Measurements from ENCODE around the gene PDE1A. TPM values are rescaled to one million over a fixed set of nuclear protein-coding genes. Genes with fewer than 3 reads are reported as not detected.

The PDE1A gene
- total and polyA plus RNA-seq, 8 donors, result 0.58 to 33.6 (median 12.9) TPM; not detected in 1

DNA sequence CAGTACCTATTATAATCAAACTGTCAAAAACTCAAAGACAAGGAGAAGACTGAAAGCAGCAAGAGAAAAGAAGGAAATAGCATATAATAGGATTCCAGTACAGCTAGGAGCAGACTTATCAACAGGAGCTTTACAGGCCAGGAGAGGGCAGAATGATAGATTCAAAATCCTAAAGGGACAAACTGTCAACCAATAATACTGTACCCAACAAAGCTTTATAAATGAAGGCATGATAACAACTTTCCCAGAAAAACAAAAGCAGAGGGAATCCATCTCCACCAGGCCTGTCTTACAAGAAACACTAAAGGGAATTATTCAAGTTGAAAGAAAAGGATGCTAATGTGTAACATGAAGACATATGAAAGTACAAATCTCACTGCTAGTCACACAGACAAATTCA, 42.0 kb downstream of the PDE1A start:
- TF ChIP-seq POLR2AphosphoS5 (IDR thresholded peaks at IDR 0.05) (no peak), EP300 (IDR thresholded peaks at IDR 0.05) (no peak)

DNA sequence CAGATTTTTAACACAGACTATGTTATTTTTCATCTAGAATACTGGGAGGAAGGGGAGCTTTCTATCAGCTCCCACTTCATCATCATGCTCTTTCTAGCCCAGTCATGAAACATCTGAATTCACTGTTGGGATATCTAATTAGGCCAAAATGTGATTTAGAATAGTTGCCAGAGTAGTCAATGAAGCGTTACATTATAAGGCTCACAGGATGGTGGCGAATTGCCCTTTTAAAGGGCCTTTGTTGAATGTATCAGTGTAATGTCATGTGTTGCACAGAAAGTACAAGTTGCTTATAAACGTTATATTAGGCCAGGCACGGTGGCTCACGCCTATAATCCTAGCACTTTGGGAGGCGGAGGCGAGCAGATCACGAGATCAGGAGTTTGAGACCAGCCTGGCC, 45.6 kb downstream of the PDE1A start:
- no peaks in the 10 kb centered on the region for H3K36me3 ChIP-seq
- H3K27ac ChIP-seq, result no peak overlapping the region
- no peak for DNase-seq
- peaks cover 0 to 25% (median 13%) of the 10 kb centered on the region in 4 donors for H3K4me1 ChIP-seq
- no peaks in the 10 kb centered on the region for H3K27me3 ChIP-seq
- 85 to 93% (median 91%) methylated on average over 8 of the region's 8 CpGs for WGBS, 5 donors
- H3K4me3 ChIP-seq, result no peak overlapping the region
- H3K9me3 ChIP-seq, result peaks cover 0 to 35% (median 15%) of the 10 kb centered on the region in 4 donors
- intact Hi-C loops (cut with DNase I; ENCODE audit: low total_unique reads), result no loop called here
- no peak for TF ChIP-seq POLR2AphosphoS5 (IDR thresholded peaks at IDR 0.05)
- no peak for TF ChIP-seq EP300 (IDR thresholded peaks at IDR 0.05)
- TF ChIP-seq POLR2A (IDR thresholded peaks at IDR 0.05), result no peak
- TF ChIP-seq, protein P1, sequence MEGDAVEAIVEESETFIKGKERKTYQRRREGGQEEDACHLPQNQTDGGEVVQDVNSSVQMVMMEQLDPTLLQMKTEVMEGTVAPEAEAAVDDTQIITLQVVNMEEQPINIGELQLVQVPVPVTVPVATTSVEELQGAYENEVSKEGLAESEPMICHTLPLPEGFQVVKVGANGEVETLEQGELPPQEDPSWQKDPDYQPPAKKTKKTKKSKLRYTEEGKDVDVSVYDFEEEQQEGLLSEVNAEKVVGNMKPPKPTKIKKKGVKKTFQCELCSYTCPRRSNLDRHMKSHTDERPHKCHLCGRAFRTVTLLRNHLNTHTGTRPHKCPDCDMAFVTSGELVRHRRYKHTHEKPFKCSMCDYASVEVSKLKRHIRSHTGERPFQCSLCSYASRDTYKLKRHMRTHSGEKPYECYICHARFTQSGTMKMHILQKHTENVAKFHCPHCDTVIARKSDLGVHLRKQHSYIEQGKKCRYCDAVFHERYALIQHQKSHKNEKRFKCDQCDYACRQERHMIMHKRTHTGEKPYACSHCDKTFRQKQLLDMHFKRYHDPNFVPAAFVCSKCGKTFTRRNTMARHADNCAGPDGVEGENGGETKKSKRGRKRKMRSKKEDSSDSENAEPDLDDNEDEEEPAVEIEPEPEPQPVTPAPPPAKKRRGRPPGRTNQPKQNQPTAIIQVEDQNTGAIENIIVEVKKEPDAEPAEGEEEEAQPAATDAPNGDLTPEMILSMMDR (IDR thresholded peaks at IDR 0.05), result no peak

More for the DNA sequence above, 42.0 kb downstream of the PDE1A start:
- H3K36me3 ChIP-seq, result no peaks in the 10 kb centered on the region
- no peak for DNase-seq
- peaks cover 0 to under 1% (median under 1%) of the 10 kb centered on the region in 4 donors for H3K4me1 ChIP-seq
- H3K27me3 ChIP-seq, result no peaks in the 10 kb centered on the region
- H3K4me3 ChIP-seq, result no peak overlapping the region
- H3K9me3 ChIP-seq, result peaks cover 0 to 24% (median 11%) of the 10 kb centered on the region in 4 donors
- H3K27ac ChIP-seq, result no peak overlapping the region
- intact Hi-C loops (cut with DNase I; ENCODE audit: low total_unique reads), result no loop called here

DNA sequence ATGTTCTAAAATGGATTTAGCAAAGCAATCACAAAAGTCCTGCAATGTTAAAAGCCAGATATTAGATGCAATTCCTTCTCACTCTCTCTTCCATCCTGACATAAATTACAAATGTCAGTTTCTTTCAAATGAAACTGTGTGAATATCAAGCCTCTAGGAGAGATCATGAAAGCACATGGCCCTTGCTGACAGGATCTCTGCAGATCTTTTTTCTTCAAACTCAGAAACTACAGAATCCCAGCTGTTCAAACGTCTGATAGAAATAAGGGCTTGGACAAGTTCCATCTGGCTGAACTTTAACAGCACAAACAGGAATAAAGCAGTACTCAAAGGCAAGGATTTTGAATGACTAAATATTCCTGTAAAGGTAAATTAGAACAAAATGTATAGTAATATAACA, 47.6 kb downstream of the PDE1A start:
- Histone ChIP-seq H3K4me1 (peaks cover 0 to 25% (median 13%) of the 10 kb centered on the region in 4 donors), H3K9me3 (peaks cover 0 to 36% (median 21%) of the 10 kb centered on the region in 4 donors), H3K4me3 (no peak overlapping the region), H3K27ac (peak overlapping the region in 3 of 5 donors; percentile 11 to 50 (median 38)), H3K27me3 (no peaks in the 10 kb centered on the region), H3K36me3 (no peaks in the 10 kb centered on the region)
- TF ChIP-seq POLR2AphosphoS5 (IDR thresholded peaks at IDR 0.05), result no peak
- no peak for TF ChIP-seq POLR2A (IDR thresholded peaks at IDR 0.05)
- no peak for TF ChIP-seq EP300 (IDR thresholded peaks at IDR 0.05)
- TF ChIP-seq, protein P1 (IDR thresholded peaks at IDR 0.05), result no peak
- intact Hi-C loops (cut with DNase I; ENCODE audit: low total_unique reads), result no loop called here
- peak in 1 of 2 donors; percentile 79 for DNase-seq
- 0 to 15% (median 5%) methylated on average over 1 of the region's 1 CpG for WGBS, 5 donors

DNA sequence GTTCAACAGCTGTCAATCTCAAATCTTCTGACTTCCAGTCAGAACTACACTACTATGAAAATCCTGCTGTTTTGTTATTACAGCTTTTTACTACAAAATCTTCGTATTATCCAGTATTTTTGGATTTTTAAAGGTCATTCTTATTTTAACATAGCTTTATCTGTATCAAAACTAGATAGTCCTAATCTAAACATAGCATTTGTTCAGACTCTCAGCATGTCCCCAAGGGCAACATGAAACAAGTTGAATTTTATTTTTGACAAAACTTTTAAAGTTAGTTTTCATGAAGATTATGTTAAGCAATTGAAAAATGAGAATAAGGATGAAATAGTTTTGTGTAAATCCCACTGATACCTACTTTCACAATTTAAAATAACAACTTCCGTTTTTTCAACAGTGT, 48.1 kb downstream of the PDE1A start:
- Histone ChIP-seq H3K27ac (peak overlapping the region in 4 of 5 donors; percentile 0 to 50 (median 31)), H3K9me3 (peaks cover 0 to 33% (median 18%) of the 10 kb centered on the region in 4 donors), H3K36me3 (no peaks in the 10 kb centered on the region), H3K4me3 (no peak overlapping the region), H3K4me1 (peaks cover 0 to 25% (median 13%) of the 10 kb centered on the region in 4 donors), H3K27me3 (no peaks in the 10 kb centered on the region)
- 8 to 27% (median 24%) methylated on average over 2 of the region's 2 CpGs for WGBS, 5 donors
- intact Hi-C loops (cut with DNase I; ENCODE audit: low total_unique reads), result no loop called here
- no peak for TF ChIP-seq POLR2AphosphoS5 (IDR thresholded peaks at IDR 0.05)
- TF ChIP-seq, protein P1 (IDR thresholded peaks at IDR 0.05), result no peak
- no peak for TF ChIP-seq POLR2A (IDR thresholded peaks at IDR 0.05)
- no peak for TF ChIP-seq EP300 (IDR thresholded peaks at IDR 0.05)
- DNase-seq, result no peak

DNA sequence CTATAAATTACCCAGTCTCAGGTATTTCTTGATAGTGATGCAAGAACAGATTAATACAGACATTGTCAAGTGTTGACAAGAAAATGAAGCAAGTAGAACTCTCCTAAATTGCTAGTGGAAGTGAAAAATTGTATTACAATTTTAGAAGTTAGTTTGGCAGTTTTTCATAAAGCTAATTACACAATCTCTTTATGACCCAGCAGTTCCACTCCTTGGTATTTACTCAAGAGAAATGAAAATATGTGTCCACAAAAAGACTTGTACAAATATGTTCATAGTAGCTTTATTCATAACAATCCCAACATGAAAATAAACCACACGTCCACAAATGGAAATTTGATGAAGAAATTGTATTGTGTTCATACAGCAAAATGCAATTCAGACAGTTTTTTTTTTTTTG, 49.4 kb downstream of the PDE1A start:
- intact Hi-C loops (cut with DNase I; ENCODE audit: low total_unique reads), result no loop called here
- no peaks in the 10 kb centered on the region for H3K36me3 ChIP-seq
- peaks cover 6 to 33% (median 13%) of the 10 kb centered on the region in 4 donors for H3K4me1 ChIP-seq
- H3K9me3 ChIP-seq, result peaks cover 0 to 30% (median 16%) of the 10 kb centered on the region in 4 donors
- TF ChIP-seq, protein P1 (IDR thresholded peaks at IDR 0.05), result no peak
- TF ChIP-seq POLR2A (IDR thresholded peaks at IDR 0.05) (no peak), POLR2AphosphoS5 (IDR thresholded peaks at IDR 0.05) (no peak), EP300 (IDR thresholded peaks at IDR 0.05) (no peak)
- peak overlapping the region in 2 of 5 donors; percentile 0 to 43 for H3K27ac ChIP-seq
- no peak overlapping the region for H3K4me3 ChIP-seq
- WGBS, 5 donors, result 24 to 63% (median 33%) methylated on average over 1 of the region's 1 CpG
- no peaks in the 10 kb centered on the region for H3K27me3 ChIP-seq
- DNase-seq, result no peak

Data from stomach (tissue), 9 donors.